CD4-positive, alpha-beta T cell treated with Interleukin-4 for 1 hour (primary cell): ENCODE measurements around the gene IGFN1.

Experiments
- DNase-seq, 2 donors: peaks; one replicate each; pipeline ENCODE4 v3.0.0-alpha.2; 2020 to 2022

Gene IGFN1

GRCh38 chr1:201164645-201165044, 26.0 kb upstream of the IGFN1 start:
- no peak for DNase-seq

GRCh38 chr1:201167041-201167991, 23.3 kb upstream of the IGFN1 start:
- DNase-seq = no peak

DNA sequence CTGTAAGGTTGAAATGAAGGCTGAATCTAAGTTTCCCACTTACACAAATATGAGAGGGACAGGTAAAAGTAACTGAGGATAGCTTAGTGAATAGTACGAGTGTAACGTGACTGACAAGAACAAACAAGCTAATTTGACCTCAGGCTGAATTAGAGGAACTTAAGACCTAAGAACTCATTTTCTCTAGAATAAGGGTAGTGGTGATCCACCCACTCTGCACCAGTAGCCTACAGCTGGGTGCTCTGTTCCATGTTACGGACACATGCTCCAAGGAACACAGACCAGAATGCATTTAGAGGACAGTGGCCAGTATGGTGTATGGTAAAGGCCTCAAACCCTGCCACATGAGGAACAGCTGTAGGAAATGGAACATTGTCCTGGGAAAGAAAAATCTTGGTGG, 21.4 kb upstream of the IGFN1 start:
- DNase-seq = no peak

GRCh38 chr1:201169971-201170532, 20.6 kb upstream of the IGFN1 start:
- no peak for DNase-seq

- peak; percentile 82 to 83 for DNase-seq
These were observed 20.0 kb upstream of the IGFN1 start for GRCh38 chr1:201170533-201171062.

GRCh38 chr1:201171063-201172036, 19.3 kb upstream of the IGFN1 start:
- DNase-seq = peak; percentile 31 to 46

DNA sequence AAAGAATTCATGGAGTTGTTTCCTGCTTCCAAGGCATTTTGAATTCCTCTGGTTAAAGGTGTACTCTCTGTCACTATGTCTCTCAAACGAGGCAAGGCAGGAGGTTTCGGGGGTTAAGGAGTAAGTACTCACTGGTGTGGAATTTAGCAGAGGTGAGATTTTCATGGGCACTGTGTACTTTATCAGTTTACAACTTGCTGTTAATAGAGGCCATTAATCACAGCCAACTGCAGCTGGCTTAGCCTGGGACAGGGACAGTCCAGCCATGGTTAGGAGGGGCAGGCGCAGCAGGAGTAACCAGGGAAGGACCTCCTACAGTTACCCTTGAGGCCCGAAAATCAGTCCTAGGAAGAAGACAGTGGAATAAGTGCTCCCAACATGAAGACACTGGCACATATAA, 18.3 kb upstream of the IGFN1 start:
- no peak for DNase-seq

DNA sequence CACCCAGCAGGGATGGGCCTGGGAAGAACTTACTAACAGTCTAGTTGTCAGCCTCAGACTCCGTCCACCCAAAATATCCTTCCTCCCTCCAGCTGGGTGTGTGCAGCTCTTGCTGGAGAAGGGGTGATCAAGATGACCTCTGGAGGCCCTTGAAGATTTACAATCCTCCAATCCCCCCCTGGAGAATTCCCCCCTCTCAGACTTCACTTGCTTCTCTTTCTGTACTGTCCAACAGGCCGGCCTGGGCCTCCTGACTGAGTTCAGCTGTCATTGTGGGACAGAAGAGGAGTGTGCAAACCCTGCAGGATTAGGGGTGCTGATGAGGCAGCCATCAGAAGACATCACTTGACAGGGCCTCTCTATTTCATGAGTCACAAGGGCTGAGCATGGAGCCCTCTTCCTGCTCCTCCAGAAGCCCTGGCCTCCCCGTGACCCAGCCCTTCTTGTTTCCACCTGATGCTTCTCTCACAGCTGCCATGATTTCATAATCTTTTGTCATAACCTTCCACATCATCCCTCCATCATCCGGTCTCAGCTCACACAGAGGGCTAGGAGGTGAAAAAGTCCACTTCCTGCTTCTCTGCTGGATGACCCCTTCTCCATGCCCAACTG, 17.5 kb upstream of the IGFN1 start:
- no peak for DNase-seq

GRCh38 chr1:201173736-201174135, 16.9 kb upstream of the IGFN1 start:
- no peak for DNase-seq

- no peak for DNase-seq
These were observed 14.7 kb upstream of the IGFN1 start for GRCh38 chr1:201175820-201176500.

DNA sequence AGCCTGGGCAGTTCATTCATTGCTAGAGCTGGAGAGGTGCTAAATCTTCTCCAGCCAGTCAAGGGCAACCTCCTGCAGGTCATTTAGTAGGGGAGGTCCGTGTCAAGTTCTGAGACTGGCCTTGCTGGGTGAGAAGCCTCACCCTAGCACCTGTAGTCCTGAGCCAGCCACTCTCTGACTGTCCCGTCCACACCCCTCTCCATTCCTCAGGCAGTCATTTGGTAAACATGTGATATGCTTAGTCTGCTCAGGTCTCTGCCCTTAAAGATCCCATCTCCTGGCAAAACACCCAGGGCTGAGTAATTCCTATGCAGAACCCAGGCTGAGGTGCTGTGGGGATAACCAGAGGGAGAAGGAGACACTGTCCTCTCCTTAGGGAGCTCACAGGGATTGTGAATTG, 13.7 kb upstream of the IGFN1 start:
- no peak for DNase-seq

DNA sequence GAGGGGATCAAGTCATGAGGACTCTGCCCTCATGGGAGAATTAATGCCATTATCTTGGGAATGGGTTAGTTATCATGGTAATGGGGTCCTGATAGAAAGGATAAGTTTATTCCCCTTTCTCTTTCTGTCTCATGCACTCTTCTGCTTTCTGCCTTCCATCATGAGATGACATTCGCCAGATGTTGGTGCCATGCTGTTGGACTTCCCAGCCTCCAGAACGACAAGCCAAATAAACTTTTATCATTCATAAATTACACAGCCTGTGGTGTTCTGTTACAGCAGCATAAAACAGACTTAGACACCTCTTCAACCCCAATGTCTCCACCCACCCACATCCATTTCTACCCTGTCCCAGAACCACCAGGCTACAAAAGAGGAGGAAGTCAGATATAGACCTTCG, 11.9 kb upstream of the IGFN1 start:
- DNase-seq = no peak

GRCh38 chr1:201180141-201180540, 10.5 kb upstream of the IGFN1 start:
- no peak for DNase-seq

- no peak for DNase-seq
These were observed 9.7 kb upstream of the IGFN1 start for GRCh38 chr1:201180901-201181300.

DNA sequence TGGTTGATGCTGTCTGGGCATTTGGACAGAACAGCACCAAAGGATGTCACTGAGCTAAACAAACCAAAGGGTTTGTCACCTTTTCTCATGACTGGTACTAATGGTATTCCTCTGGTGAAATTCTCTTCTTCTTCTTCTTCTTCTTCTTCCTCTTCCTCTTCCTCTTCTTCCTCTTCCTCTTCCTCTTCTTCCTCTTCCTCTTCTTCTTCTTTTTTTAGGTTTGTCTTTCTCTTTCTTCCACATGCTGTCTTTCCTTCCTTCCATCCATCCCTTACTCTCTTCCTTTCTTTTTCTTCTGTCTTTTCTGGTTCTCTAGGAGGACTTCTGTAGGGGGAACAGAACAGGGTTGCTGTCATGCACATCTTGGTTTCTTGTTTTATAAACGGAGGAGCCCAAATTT, 9.3 kb upstream of the IGFN1 start:
- DNase-seq = no peak

DNA sequence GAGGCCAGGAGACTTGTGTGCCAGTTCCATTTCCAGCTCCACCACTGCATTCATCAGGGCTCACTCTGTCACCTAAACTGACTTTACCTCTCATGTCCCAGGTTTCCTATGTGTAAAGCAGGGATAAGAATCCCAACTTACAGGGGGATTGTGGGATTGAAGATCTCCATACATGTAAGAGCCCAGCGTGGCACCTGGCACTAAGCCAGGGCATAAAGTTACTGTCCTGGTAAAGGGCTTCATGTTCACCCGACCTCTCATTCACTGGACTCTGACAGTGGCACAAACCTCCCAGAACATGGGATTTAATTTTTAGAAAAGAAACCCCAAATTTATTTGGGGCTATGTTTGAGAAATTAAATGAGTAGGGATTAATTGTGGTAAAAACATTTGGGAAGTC, 8.9 kb upstream of the IGFN1 start:
- DNase-seq = no peak

DNA sequence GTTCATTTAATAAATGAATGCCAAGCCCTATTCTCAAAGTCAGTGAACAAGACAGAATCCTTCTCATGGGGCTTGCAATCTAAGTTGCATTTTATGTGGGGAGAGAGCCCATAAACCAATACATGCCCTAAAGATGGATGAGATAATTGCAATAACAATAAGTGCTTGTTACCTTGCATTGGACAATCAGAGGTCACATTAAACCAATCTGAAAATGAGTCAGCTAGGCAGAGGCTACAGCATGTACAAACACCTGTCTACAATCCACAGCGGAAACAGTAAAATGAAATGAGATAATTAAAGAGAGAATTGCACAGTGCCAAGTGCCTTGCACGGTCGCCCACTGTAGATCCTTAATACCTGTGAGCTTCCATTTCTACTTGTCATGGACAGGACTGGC, 7.4 kb upstream of the IGFN1 start:
- DNase-seq = no peak

- DNase-seq = no peak
These were observed 6.9 kb upstream of the IGFN1 start for GRCh38 chr1:201183753-201184152.

GRCh38 chr1:201184307-201185122, 6.1 kb upstream of the IGFN1 start:
- DNase-seq = no peak

- DNase-seq = no peak
These were observed 5.5 kb upstream of the IGFN1 start for GRCh38 chr1:201185123-201185453.

DNA sequence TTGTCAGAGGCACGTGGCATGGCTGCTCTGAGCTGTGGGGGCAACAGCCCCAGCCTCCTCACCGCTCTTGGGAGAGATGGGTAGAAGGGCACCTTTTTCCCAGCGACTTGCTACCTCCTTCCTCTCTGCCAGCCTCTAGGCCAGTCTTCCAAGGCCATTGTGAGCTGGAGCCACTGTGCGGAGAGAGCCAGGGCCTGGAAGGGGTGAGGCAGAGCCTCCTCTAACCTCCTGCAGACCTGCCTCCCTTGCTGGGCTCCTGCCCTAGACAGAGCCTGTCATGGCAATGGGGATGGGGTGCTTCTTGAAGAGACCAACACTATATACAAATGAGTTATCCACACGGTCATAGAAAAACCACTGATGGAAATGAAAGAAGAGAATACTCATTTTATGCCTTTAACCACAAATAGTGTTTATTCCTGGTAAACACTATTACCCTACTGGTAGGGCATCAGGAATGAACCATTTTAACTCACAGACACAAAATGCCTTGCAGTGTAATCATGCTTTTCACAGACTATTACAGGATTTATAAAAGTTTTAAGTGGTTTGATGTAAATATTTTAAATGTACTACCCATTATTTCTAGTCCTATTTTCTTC, 5.0 kb upstream of the IGFN1 start:
- no peak for DNase-seq
